HepG2 (cell line): Measurements from ENCODE around the gene SHISA9. TPM values are rescaled to one million over a fixed set of nuclear protein-coding genes. Genes with fewer than 3 reads are reported as not detected.

Experiments
- GABPB1 ChIP-seq: IDR thresholded peaks from 2 replicates; pipeline ENCODE4 v1.6.1; 2016; ENCODE audit warnings: mild to moderate bottlenecking, missing genetic modification reagents, moderate library complexity, missing compliant biosample characterization
- MXI1 ChIP-seq: IDR thresholded peaks from 3 replicates; pipeline ENCODE4 v1.6.1; 2012; ENCODE audit warnings: low read depth, low read length, inconsistent platforms, borderline replicate concordance
- PCBP1 ChIP-seq: fragments of 200-400 bp; formaldehyde crosslinking; IDR thresholded peaks from 2 replicates; pipeline ENCODE4 v1.6.1; 2017; ENCODE audit warnings: mild to moderate bottlenecking, low read depth, low read length, borderline replicate concordance
- POGZ ChIP-seq: sonication (generic); formaldehyde crosslinking; IDR thresholded peaks from 2 replicates; pipeline ENCODE4 v1.4.0; 2020; ENCODE audit warnings: mild to moderate bottlenecking, missing genetic modification reagents
- RBM22 ChIP-seq: fragments of 200-400 bp; formaldehyde crosslinking; optimal IDR thresholded peaks from 2 replicates; pipeline ENCODE3; 2017; ENCODE audit warnings: mild to moderate bottlenecking, low read length, moderate library complexity
- RXRA ChIP-seq: sonication (generic); formaldehyde crosslinking; IDR thresholded peaks from 2 replicates; pipeline ENCODE4 v1.5.1; 2020; ENCODE audit warnings: missing genetic modification reagents
- SIN3A ChIP-seq: IDR thresholded peaks from 2 replicates; pipeline ENCODE4 v1.6.1; 2011; ENCODE audit warnings: low read depth, mild to moderate bottlenecking, control low read depth, low read length, borderline replicate concordance
- SIN3B ChIP-seq: fragments of 150-350 bp; IDR thresholded peaks from 2 replicates; pipeline ENCODE4 v1.6.1; 2014; ENCODE audit warnings: low read length
- U2AF2 ChIP-seq: fragments of 200-400 bp; formaldehyde crosslinking; IDR thresholded peaks from 2 replicates; pipeline ENCODE4 v1.6.1; 2017; ENCODE audit warnings: low read depth, mild to moderate bottlenecking, low read length
- ZMYM4 ChIP-seq: sonication (generic); formaldehyde crosslinking; IDR thresholded peaks from 2 replicates; pipeline ENCODE4 v1.8.1; 2023; ENCODE audit warnings: mild to moderate bottlenecking, missing genetic modification reagents
- ZNF256 ChIP-seq: sonication (generic); formaldehyde crosslinking; conservative IDR thresholded peaks from 2 replicates; pipeline ENCODE4 v1.4.0; 2020; ENCODE audit warnings: missing genetic modification reagents
- polyA plus RNA-seq, 8 experiments: library from polyadenylated mRNA; depleted of rRNA in 3 of 8; stranded (reverse) in 7 of 8; unstranded in 1 of 8; fragments of >200 nt; fragmentation: Illumina TruSeq in 4 of 8; extraction: Trizol in 4 of 8; gene quantifications; 2 replicates each; pipeline versions ENCODE4 v1.2.1 to v1.2.3, GENCODE V29; 2011 to 2016; ENCODE audit warnings: low read depth in 4 of 8, missing spikeins in 1 of 8, mixed read lengths in 1 of 8; ENCODE audit not compliant: insufficient read depth in 1 of 8
- total RNA-seq, 5 experiments: library from RNA; depleted of rRNA; stranded (reverse); fragments of >200 nt; fragmentation: Illumina TruSeq; extraction: Trizol; gene quantifications; 2 replicates each; pipeline ENCODE4 v1.2.3, GENCODE V29; 2016; ENCODE audit warnings: low read depth in 1 of 5
- TF ChIP-seq, protein P1 (sequence below): sonication (generic); formaldehyde crosslinking; IDR thresholded peaks from 2 replicates; pipeline ENCODE4 v1.4.0; 2020; ENCODE audit warnings: missing genetic modification reagents, borderline replicate concordance
- TF ChIP-seq, protein P2 (sequence below): sonication (generic); formaldehyde crosslinking; IDR thresholded peaks from 2 replicates; pipeline ENCODE4 v1.9.0; 2022; ENCODE audit warnings: missing genetic modification reagents, mild to moderate bottlenecking, borderline replicate concordance
- TF ChIP-seq, protein P3 (sequence below), 2 experiments: fragments of 450-650 bp in 1 of 2; sonication (generic) in 1 of 2; formaldehyde crosslinking; IDR thresholded peaks; 2 replicates each; pipeline versions ENCODE4 v1.5.0 to v1.8.0; 2020 to 2022; ENCODE audit warnings: mild to moderate bottlenecking in 1 of 2, missing genetic modification reagents in 1 of 2
- TF ChIP-seq, protein P4 (sequence below): sonication (generic); formaldehyde crosslinking; IDR thresholded peaks from 2 replicates; pipeline ENCODE4 v1.4.0; 2020; ENCODE audit warnings: missing genetic modification reagents, low read depth, mild to moderate bottlenecking, borderline replicate concordance
- TF ChIP-seq, protein P5 (sequence below): sonication (generic); formaldehyde crosslinking; conservative IDR thresholded peaks from 2 replicates; pipeline ENCODE4 v1.4.0; 2020; ENCODE audit warnings: mild to moderate bottlenecking, missing genetic modification reagents, moderate library complexity

The SHISA9 gene
- total and polyA plus RNA-seq, 2 of the 13 experiments (the other 11 are each of a cell fraction or from before 2014, with no cell fraction given): 0.01 TPM; not detected in 1

DNA sequence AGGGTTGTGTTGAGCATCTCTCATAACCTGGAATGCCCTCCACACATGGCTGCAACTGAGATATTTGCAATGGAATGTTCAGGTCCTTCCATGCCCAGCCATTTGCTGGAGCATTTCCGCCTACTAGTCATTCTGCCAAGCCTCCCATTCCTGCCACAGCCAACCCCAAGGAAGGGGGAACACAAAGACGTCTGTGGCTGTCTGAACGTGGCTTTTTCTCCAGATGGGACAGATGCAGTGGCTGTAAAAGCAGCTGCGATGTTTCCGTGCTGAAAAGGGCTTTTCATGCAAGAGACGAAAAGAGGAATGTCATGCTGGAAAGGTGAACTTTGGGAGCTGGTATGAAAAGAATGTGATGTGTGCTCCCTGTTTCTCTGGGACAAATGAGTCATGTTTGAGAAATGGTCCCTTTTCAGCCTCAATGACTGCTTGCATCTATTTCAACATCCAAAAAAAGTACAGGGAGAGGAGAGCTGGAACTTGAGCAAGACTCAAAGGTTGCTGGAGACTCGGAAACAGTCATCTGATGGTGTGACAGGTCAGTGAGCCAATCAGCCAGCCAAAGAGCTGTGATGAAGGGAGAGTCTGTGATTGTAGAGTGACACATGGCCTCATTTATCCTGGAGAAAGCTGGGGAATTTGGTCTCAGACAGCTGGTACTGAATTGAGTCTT lies 208.9 kb downstream of the SHISA9 start (continued):
- TF ChIP-seq, protein P1, sequence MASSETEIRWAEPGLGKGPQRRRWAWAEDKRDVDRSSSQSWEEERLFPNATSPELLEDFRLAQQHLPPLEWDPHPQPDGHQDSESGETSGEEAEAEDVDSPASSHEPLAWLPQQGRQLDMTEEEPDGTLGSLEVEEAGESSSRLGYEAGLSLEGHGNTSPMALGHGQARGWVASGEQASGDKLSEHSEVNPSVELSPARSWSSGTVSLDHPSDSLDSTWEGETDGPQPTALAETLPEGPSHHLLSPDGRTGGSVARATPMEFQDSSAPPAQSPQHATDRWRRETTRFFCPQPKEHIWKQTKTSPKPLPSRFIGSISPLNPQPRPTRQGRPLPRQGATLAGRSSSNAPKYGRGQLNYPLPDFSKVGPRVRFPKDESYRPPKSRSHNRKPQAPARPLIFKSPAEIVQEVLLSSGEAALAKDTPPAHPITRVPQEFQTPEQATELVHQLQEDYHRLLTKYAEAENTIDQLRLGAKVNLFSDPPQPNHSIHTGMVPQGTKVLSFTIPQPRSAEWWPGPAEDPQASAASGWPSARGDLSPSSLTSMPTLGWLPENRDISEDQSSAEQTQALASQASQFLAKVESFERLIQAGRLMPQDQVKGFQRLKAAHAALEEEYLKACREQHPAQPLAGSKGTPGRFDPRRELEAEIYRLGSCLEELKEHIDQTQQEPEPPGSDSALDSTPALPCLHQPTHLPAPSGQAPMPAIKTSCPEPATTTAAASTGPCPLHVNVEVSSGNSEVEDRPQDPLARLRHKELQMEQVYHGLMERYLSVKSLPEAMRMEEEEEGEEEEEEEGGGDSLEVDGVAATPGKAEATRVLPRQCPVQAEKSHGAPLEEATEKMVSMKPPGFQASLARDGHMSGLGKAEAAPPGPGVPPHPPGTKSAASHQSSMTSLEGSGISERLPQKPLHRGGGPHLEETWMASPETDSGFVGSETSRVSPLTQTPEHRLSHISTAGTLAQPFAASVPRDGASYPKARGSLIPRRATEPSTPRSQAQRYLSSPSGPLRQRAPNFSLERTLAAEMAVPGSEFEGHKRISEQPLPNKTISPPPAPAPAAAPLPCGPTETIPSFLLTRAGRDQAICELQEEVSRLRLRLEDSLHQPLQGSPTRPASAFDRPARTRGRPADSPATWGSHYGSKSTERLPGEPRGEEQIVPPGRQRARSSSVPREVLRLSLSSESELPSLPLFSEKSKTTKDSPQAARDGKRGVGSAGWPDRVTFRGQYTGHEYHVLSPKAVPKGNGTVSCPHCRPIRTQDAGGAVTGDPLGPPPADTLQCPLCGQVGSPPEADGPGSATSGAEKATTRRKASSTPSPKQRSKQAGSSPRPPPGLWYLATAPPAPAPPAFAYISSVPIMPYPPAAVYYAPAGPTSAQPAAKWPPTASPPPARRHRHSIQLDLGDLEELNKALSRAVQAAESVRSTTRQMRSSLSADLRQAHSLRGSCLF: no peak
- TF ChIP-seq RBM22 (no peak), ZNF256 (CRISPR knock-in tag) (no peak), SIN3B (no peak), RXRA (CRISPR knock-in tag) (peak; percentile 73), MXI1 (peak; percentile 47; the same call in 2 of the 3 replicates), SIN3A (no peak), U2AF2 (no peak), POGZ (CRISPR knock-in tag) (peak; percentile 69), PCBP1 (no peak), ZMYM4 (CRISPR knock-in tag) (peak; percentile 33; the same call in 1 of the 2 replicates), GABPB1 (CRISPR knock-in tag) (peak; percentile 35; the same call in 1 of the 2 replicates)
- TF ChIP-seq, protein P2, sequence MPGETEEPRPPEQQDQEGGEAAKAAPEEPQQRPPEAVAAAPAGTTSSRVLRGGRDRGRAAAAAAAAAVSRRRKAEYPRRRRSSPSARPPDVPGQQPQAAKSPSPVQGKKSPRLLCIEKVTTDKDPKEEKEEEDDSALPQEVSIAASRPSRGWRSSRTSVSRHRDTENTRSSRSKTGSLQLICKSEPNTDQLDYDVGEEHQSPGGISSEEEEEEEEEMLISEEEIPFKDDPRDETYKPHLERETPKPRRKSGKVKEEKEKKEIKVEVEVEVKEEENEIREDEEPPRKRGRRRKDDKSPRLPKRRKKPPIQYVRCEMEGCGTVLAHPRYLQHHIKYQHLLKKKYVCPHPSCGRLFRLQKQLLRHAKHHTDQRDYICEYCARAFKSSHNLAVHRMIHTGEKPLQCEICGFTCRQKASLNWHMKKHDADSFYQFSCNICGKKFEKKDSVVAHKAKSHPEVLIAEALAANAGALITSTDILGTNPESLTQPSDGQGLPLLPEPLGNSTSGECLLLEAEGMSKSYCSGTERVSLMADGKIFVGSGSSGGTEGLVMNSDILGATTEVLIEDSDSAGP (CRISPR knock-in tag): peak; percentile 22; the same call in 1 of the 2 replicates
- TF ChIP-seq, protein P3, sequence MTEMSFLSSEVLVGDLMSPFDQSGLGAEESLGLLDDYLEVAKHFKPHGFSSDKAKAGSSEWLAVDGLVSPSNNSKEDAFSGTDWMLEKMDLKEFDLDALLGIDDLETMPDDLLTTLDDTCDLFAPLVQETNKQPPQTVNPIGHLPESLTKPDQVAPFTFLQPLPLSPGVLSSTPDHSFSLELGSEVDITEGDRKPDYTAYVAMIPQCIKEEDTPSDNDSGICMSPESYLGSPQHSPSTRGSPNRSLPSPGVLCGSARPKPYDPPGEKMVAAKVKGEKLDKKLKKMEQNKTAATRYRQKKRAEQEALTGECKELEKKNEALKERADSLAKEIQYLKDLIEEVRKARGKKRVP (CRISPR knock-in tag; IDR thresholded peaks at IDR 0.05): no peak
- TF ChIP-seq, protein P4, sequence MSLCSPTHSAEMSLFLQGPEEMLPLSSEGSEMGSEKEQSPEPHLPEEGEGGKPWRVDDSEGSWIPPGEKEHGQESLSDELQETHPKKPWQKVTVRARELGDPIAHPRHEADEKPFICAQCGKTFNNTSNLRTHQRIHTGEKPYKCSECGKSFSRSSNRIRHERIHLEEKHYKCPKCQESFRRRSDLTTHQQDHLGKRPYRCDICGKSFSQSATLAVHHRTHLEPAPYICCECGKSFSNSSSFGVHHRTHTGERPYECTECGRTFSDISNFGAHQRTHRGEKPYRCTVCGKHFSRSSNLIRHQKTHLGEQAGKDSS (CRISPR knock-in tag): no peak
- TF ChIP-seq, protein P5, sequence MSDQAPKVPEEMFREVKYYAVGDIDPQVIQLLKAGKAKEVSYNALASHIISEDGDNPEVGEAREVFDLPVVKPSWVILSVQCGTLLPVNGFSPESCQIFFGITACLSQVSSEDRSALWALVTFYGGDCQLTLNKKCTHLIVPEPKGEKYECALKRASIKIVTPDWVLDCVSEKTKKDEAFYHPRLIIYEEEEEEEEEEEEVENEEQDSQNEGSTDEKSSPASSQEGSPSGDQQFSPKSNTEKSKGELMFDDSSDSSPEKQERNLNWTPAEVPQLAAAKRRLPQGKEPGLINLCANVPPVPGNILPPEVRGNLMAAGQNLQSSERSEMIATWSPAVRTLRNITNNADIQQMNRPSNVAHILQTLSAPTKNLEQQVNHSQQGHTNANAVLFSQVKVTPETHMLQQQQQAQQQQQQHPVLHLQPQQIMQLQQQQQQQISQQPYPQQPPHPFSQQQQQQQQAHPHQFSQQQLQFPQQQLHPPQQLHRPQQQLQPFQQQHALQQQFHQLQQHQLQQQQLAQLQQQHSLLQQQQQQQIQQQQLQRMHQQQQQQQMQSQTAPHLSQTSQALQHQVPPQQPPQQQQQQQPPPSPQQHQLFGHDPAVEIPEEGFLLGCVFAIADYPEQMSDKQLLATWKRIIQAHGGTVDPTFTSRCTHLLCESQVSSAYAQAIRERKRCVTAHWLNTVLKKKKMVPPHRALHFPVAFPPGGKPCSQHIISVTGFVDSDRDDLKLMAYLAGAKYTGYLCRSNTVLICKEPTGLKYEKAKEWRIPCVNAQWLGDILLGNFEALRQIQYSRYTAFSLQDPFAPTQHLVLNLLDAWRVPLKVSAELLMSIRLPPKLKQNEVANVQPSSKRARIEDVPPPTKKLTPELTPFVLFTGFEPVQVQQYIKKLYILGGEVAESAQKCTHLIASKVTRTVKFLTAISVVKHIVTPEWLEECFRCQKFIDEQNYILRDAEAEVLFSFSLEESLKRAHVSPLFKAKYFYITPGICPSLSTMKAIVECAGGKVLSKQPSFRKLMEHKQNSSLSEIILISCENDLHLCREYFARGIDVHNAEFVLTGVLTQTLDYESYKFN (CRISPR knock-in tag): peak; percentile 81
